ENCODE measurements around the gene GAL3ST2.

DNA sequence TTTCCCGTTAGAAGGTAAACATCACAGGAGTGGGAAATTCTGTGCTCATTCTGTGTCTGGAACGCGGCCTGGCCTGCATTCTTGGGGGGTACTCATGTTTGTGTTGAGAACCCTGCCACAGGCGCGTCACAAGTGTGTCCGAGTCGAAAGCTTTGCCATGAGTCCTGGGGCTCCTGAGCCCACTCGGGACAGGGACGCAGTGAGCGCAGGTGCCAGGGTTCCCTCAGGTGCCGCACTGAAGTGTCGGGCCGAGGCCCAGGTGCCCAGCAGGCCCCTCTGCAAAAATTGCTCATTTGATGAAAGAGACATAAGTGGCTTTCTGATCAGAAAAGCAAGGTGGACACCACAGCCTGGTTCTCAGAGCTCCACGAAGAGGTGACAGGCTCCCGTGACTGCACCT is 37.4 kb upstream of the GAL3ST2 start:
- TF ChIP-seq CTCF (conservative IDR thresholded peaks at IDR 0.05; ENCODE audit: low read depth, low read length) (no peak), EZH2phosphoT487 (IDR thresholded peaks at IDR 0.05; ENCODE audit: borderline replicate concordance, low read length) (no peak), EZH2 (IDR thresholded peaks at IDR 0.05; ENCODE audit: low read length, unreplicated experiment) (no peak)

Measured in PC-3 (cell line).